ENCODE data around the gene LEKR1. TPM values are rescaled to one million over a fixed set of nuclear protein-coding genes. Genes with fewer than 3 reads are reported as not detected.
A peak's percentile ranks its signal among the peaks of the same experiment; 100 is the strongest.

The LEKR1 gene
- total RNA-seq, 2 donors from 2014 or later, result 0.91 to 0.93 TPM

DNA sequence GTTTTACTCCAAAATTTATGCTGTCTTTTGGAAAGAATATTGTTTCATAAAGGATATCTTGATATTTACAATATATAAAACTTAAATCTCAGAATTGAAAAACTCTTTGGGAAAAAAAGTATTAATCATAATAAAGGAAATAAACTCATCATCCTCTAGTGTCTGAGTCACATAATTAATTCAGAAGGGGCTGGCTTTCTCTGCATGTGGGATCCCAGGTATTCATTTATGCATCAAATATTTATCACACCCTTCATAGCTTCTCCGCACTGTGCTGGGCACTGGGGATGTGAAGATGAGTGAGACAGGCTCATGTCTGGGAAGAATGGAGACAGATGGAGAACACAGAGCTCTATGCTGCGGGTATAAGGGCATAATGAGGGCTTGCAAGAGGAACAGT lies 268.1 kb downstream of the LEKR1 start:
- H3K27ac Mint-ChIP-seq, result no peak overlapping the region
- peak overlapping the region; percentile 9 for H3K4me3 Mint-ChIP-seq
- H3K9me3 Mint-ChIP-seq, result no peaks in the 10 kb centered on the region
- no peaks in the 10 kb centered on the region for H3K27me3 Mint-ChIP-seq
- peaks cover 54% of the 10 kb centered on the region for H3K4me1 Mint-ChIP-seq
- ATAC-seq (replicated peaks), result no peak
- peaks cover 21% of the 10 kb centered on the region for H3K36me3 Mint-ChIP-seq (ENCODE audit: low read depth)

DNA sequence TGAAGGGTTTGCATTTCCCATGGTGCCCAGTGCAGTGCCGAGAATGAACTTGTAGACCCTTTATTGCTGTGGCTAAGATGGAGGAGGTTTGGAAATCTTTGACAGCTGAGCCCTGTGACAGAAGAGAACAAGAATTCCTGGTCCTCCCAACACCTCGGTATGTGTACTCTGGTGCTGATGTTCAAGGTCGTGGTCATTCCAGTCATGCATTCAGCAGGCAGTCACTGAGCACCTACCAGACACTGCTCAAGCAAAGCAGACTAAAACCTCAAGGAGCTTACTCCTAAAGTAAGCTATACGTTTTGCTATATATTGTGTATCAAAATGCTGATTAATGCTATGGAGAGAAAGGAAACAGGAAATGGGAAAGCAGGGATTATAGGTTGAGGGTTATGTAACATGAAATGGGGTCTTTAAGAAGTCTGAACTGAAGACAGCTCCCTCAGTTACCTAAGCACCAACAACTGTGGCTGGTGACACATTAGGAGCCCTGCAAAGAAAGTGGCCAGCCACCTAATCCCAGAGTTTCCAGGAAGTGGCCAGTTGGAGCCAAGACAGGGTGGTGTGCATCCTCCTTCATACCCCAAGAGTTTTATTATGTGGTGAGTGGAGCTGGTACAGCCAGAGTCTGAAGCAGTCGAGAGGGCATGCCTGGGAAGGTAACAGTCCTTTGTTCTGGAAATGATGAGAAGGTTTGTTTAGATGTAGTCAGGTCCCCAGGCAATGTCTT lies 268.8 kb downstream of the LEKR1 start:
- Mint-ChIP-seq H3K4me3 (peak overlapping the region; percentile 9), H3K36me3 (ENCODE audit: low read depth) (peaks cover 20% of the 10 kb centered on the region), H3K9me3 (no peaks in the 10 kb centered on the region), H3K4me1 (peaks cover 52% of the 10 kb centered on the region), H3K27ac (no peak overlapping the region), H3K27me3 (no peaks in the 10 kb centered on the region)
- no peak for ATAC-seq (replicated peaks)

Other genes starting within 250 kb of the LEKR1 start
- 10 to 100 TPM; 44.4 to 57.3 TPM for gene TIPARP, start 151.8 kb upstream of the LEKR1 start, total RNA-seq